Measurements from ENCODE around the gene FRMD1. TPM values are rescaled to one million over a fixed set of nuclear protein-coding genes. Genes with fewer than 3 reads are reported as not detected.

Gene FRMD1
- total RNA-seq, 1 experiment from 2014 or later: not detected

- no peak overlapping the region for H2AFZ ChIP-seq (ENCODE audit: low read depth, low read length, poor library complexity, severe bottlenecking)
- H3K36me3 ChIP-seq (ENCODE audit: control insufficient read depth in 1 of 2, insufficient read depth in 2 of 2, low read length in 2 of 2): no peaks in the 10 kb centered on the region
- no peaks in the 10 kb centered on the region for H3K27me3 ChIP-seq (ENCODE audit: insufficient read depth, low read length)
- no peak overlapping the region; the same call in 1 of the 2 replicates for H3K27ac ChIP-seq (ENCODE audit: low read depth, low read length)
- POLR2A ChIA-PET: no interaction called here
- no peak for TF ChIP-seq FOSL1 (IDR thresholded peaks at IDR 0.05; ENCODE audit: low read depth)
- TF ChIP-seq, protein P1, sequence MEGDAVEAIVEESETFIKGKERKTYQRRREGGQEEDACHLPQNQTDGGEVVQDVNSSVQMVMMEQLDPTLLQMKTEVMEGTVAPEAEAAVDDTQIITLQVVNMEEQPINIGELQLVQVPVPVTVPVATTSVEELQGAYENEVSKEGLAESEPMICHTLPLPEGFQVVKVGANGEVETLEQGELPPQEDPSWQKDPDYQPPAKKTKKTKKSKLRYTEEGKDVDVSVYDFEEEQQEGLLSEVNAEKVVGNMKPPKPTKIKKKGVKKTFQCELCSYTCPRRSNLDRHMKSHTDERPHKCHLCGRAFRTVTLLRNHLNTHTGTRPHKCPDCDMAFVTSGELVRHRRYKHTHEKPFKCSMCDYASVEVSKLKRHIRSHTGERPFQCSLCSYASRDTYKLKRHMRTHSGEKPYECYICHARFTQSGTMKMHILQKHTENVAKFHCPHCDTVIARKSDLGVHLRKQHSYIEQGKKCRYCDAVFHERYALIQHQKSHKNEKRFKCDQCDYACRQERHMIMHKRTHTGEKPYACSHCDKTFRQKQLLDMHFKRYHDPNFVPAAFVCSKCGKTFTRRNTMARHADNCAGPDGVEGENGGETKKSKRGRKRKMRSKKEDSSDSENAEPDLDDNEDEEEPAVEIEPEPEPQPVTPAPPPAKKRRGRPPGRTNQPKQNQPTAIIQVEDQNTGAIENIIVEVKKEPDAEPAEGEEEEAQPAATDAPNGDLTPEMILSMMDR (IDR thresholded peaks at IDR 0.05 in 2 of 3, conservative IDR thresholded peaks at IDR 0.05 in 1 of 3; ENCODE audit: borderline replicate concordance in 1 of 3, insufficient read depth in 1 of 3, low read depth in 2 of 3, low read length in 2 of 3): peak; percentile 34 to 67 (median 55); a peak in 5 of 6 replicates
- TF ChIP-seq ZBTB33 (IDR thresholded peaks at IDR 0.05; ENCODE audit: extremely low read depth, insufficient replicate concordance, low read length): no peak
- TF ChIP-seq ZNF274 (IDR thresholded peaks at IDR 0.05; ENCODE audit: low read depth, low read length): no peak
- no peak for TF ChIP-seq EZH2 (IDR thresholded peaks at IDR 0.05)
- TF ChIP-seq EZH2phosphoT487 (IDR thresholded peaks at IDR 0.05; ENCODE audit: borderline replicate concordance): no peak
- peak; percentile 73 for TF ChIP-seq RAD21 (IDR thresholded peaks at IDR 0.05; ENCODE audit: low read depth)
- peak; percentile 71 for ATAC-seq
- no peaks in the 10 kb centered on the region for H3K79me2 ChIP-seq (ENCODE audit: insufficient read depth, low read length)
- no peaks in the 10 kb centered on the region for H4K20me1 ChIP-seq (ENCODE audit: insufficient read depth)
- no TSS peak for BruUV-seq (replicated peaks)
- no peaks in the 10 kb centered on the region for H3K4me1 ChIP-seq (ENCODE audit: control insufficient read depth in 1 of 2, insufficient read depth in 2 of 2, low read length in 2 of 2)
- H3K9ac ChIP-seq (ENCODE audit: low read length): no peak overlapping the region
- H3K9me3 ChIP-seq (ENCODE audit: control insufficient read depth in 1 of 2, insufficient read depth in 1 of 2, low read depth in 1 of 2, low read length in 2 of 2): no peaks in the 10 kb centered on the region
- DNase-seq (ENCODE audit: low read depth, low spot score): no peak
- CTCF ChIA-PET: interaction anchor here (1.1 to 1.8 kb wide), 2 partner anchors 58 to 73 kb away, joined by 4 to 7 read pairs; no protein-coding TSS in a partner anchor
- RAD21 ChIA-PET (ENCODE audit: low non-redundant PET in 1 of 2, low total read pairs in 2 of 2, uncharacterized antibody in 2 of 2, unreplicated experiment in 2 of 2): interaction anchor here in 1 of 2 experiments (0.6 to 0.7 kb wide), 2 partner anchors 58 to 60 kb away, joined by 4 to 6 read pairs; no protein-coding TSS in a partner anchor
- H3K4me3 ChIP-seq (replicated peaks in 1 of 2; ENCODE audit: low read depth in 1 of 2, low read length in 2 of 2): no peak overlapping the region
- no peak overlapping the region for H3K4me2 ChIP-seq (ENCODE audit: low read length)
- H3K9me2 ChIP-seq (ENCODE audit: insufficient read depth): no peaks in the 10 kb centered on the region
- intact Hi-C loops (cut with micrococcal nuclease): loop anchor here (2.0 kb wide), 1 partner anchor 72 kb away; no protein-coding TSS in a partner anchor
Observed at GRCh38 chr6:168060521-168060931, 18.5 kb downstream of the FRMD1 start.

Data from HCT116 (cell line).